ENCODE measurements around the gene ADAM19.
A peak's percentile ranks its signal among the peaks of the same experiment; 100 is the strongest.

ADAM19 gene

GRCh38 chr5:157607371-157608161 lies 32.0 kb upstream of the ADAM19 start:
- Histone ChIP-seq H3K4me3 (replicated peaks; ENCODE audit: low read depth, low read length) (no peak overlapping the region), H3K27me3 (replicated peaks; ENCODE audit: control insufficient read depth, insufficient read depth, low read length) (no peaks in the 10 kb centered on the region), H3K36me3 (ENCODE audit: control insufficient read depth, insufficient read depth, low read length) (no peaks in the 10 kb centered on the region)
- DNase-seq (ENCODE audit: extremely low read depth, insufficient read length) = peak; percentile 31
- TF ChIP-seq CTCF (IDR thresholded peaks at IDR 0.05; ENCODE audit: insufficient read depth, low read length, poor library complexity, severe bottlenecking) = no peak

DNA sequence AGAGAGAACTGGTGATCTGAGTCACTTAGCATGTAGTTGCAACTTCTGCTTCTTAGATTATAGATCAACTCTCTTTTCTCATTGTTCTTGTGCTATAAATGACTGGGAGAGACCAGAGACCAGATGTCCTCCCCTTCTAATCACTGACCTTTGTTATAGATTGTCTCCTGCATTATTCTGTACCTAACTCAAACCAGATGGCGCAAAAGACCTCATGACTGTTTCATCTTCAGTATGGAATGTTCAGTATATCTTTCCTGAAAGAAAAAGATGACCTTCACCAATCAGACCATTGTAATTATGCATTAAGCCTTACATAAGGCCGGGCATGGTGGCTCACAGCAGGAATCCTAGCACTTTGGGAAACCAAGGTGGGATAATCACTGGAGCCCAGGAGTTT lies 30.5 kb upstream of the ADAM19 start:
- Histone ChIP-seq H3K27me3 (replicated peaks; ENCODE audit: control insufficient read depth, insufficient read depth, low read length) (no peaks in the 10 kb centered on the region), H3K36me3 (ENCODE audit: control insufficient read depth, insufficient read depth, low read length) (no peaks in the 10 kb centered on the region), H3K4me3 (replicated peaks; ENCODE audit: low read depth, low read length) (no peak overlapping the region)
- DNase-seq (ENCODE audit: extremely low read depth, insufficient read length) = no peak
- no peak for TF ChIP-seq CTCF (IDR thresholded peaks at IDR 0.05; ENCODE audit: insufficient read depth, low read length, poor library complexity, severe bottlenecking)

- Histone ChIP-seq H3K27me3 (replicated peaks; ENCODE audit: control insufficient read depth, insufficient read depth, low read length) (no peaks in the 10 kb centered on the region), H3K4me3 (replicated peaks; ENCODE audit: low read depth, low read length) (no peak overlapping the region; the same call in 1 of the 2 replicates), H3K36me3 (ENCODE audit: control insufficient read depth, insufficient read depth, low read length) (no peaks in the 10 kb centered on the region)
- no peak for TF ChIP-seq CTCF (IDR thresholded peaks at IDR 0.05; ENCODE audit: insufficient read depth, low read length, poor library complexity, severe bottlenecking)
- peak; percentile 56 for DNase-seq (ENCODE audit: extremely low read depth, insufficient read length)
Observed at GRCh38 chr5:157603333-157604190, 28.0 kb upstream of the ADAM19 start.

DNA sequence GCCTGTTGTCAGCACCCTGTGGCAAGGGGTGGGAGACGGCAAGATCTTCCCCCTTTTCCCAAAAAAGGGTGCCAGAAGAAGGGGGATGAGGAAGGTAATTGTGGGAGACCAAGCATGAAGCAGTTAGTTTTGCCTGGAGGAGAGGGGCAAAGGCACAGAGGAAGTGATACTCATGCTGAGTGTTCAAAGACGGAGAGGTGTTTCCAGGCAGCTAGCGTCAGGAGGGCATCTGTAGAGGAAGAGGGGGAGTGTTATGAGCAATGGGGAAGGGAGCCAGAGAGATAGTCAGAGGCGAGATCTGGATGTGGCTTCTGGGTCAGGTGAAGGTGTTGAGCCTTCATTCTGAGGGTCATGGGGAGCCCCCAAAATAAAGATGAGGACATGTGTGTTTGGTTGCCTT lies 26.9 kb upstream of the ADAM19 start:
- H3K27me3 ChIP-seq (replicated peaks; ENCODE audit: control insufficient read depth, insufficient read depth, low read length) = no peaks in the 10 kb centered on the region
- H3K36me3 ChIP-seq (ENCODE audit: control insufficient read depth, insufficient read depth, low read length) = no peaks in the 10 kb centered on the region
- TF ChIP-seq CTCF (IDR thresholded peaks at IDR 0.05; ENCODE audit: insufficient read depth, low read length, poor library complexity, severe bottlenecking) = no peak
- peak; percentile 50 for DNase-seq (ENCODE audit: extremely low read depth, insufficient read length)
- no peak overlapping the region for H3K4me3 ChIP-seq (replicated peaks; ENCODE audit: low read depth, low read length)

DNA sequence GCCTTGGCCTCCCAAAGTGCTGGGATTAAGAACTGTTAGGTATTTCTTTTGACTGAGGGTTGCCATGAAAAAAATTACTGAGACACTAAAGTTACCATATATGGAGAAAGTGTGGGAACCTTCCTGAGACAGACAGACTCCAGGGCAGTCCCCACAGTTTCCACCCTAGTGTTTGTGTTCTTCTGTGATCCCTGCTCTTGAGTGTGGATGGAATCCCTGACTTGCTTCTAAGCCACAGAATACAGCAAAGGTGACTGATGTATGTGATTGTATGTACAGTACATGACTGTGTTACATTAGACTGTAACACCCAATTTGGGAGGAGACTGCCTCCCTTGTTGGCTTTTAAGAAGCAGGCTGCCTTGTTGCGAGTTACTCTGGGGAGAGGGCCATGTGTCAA lies 24.7 kb upstream of the ADAM19 start:
- Histone ChIP-seq H3K27me3 (replicated peaks; ENCODE audit: control insufficient read depth, insufficient read depth, low read length) (no peaks in the 10 kb centered on the region), H3K36me3 (ENCODE audit: control insufficient read depth, insufficient read depth, low read length) (no peaks in the 10 kb centered on the region), H3K4me3 (replicated peaks; ENCODE audit: low read depth, low read length) (no peak overlapping the region)
- no peak for TF ChIP-seq CTCF (IDR thresholded peaks at IDR 0.05; ENCODE audit: insufficient read depth, low read length, poor library complexity, severe bottlenecking)
- DNase-seq (ENCODE audit: extremely low read depth, insufficient read length) = no peak
